Skeletal muscle satellite cell (primary cell): ENCODE results near the gene TNNT1.

Source experiments
- H3K27me3 ChIP-seq: 2 replicates; pipeline ENCODE4 v1.7.0; 2013; ENCODE audit warnings: low read length; ENCODE audit not compliant: control insufficient read depth, insufficient read depth
- H3K36me3 ChIP-seq: 2 replicates; pipeline ENCODE4 v1.7.0; 2013; ENCODE audit warnings: mild to moderate bottlenecking, control low read depth, low read length; ENCODE audit not compliant: insufficient read depth
- H3K4me1 ChIP-seq: 2 replicates; pipeline ENCODE4 v1.7.0; 2013; ENCODE audit warnings: low read length; ENCODE audit not compliant: control insufficient read depth, insufficient read depth
- H3K4me2 ChIP-seq: 2 replicates; pipeline ENCODE4 v1.7.0; 2013; ENCODE audit warnings: mild to moderate bottlenecking, low read length
- H3K4me3 ChIP-seq: 2 replicates; pipeline ENCODE4 v1.7.0; 2013; ENCODE audit warnings: low read length
- H3K9ac ChIP-seq: 2 replicates; pipeline ENCODE4 v1.7.0; 2013; ENCODE audit warnings: mild to moderate bottlenecking, low read depth, low read length, moderate library complexity
- H3K9me3 ChIP-seq: replicated peaks from 2 replicates; pipeline ENCODE4 v1.7.0; 2013; ENCODE audit warnings: mild to moderate bottlenecking, control low read depth, low read length

The TNNT1 gene

DNA sequence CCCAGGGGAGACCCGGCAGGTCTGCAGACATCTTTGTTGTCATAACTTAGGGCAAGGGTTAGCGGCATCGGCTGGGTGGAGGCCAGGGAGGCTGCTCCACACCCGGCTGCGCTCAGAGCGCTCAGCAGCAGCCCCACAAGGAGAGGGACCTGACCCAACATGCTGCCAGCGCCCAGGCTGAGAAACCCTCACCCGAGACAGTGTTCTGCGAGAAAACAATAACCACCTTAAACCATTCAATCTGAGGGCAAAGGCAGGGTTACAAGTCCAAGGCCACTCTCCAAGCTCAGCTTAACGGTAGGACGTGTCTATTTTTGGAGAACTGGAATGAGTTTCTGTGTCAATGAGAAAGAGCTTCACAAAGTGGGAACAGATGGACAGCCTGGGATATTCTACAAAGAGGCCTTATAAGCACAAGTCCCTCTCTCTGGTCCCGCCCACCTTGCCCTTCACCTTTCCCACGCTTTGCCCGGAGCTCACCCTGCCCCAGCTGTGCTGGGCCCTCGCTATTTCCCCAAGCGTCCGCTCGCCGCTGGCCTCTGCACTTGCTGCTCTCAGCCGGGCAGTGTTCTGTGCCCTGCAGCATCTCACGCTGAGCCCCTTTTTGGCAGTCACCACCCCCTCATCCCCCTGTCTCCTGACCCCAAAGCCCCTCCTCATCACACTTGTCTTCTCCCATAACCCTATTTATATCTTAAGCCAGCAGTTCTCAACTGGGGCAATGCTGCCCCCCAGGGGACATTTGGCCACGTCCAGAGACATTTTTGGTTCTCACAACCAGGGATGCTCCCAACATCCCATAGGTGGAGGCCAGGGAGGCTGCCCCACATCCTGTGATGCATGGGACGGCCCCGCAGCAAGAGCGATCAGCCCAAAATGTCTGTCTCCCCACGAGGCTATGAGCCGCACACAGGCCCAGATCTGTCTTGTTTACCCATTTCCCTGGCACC, 49.2 kb downstream of the TNNT1 start:
- no peaks in the 10 kb centered on the region for H3K27me3 ChIP-seq
- H3K4me3 ChIP-seq: no peak overlapping the region
- H3K9me3 ChIP-seq: peaks cover 5% of the 10 kb centered on the region
- H3K9ac ChIP-seq: no peak overlapping the region
- H3K4me2 ChIP-seq: no peak overlapping the region
- no peaks in the 10 kb centered on the region for H3K4me1 ChIP-seq
- H3K36me3 ChIP-seq: peaks cover 50% of the 10 kb centered on the region

DNA sequence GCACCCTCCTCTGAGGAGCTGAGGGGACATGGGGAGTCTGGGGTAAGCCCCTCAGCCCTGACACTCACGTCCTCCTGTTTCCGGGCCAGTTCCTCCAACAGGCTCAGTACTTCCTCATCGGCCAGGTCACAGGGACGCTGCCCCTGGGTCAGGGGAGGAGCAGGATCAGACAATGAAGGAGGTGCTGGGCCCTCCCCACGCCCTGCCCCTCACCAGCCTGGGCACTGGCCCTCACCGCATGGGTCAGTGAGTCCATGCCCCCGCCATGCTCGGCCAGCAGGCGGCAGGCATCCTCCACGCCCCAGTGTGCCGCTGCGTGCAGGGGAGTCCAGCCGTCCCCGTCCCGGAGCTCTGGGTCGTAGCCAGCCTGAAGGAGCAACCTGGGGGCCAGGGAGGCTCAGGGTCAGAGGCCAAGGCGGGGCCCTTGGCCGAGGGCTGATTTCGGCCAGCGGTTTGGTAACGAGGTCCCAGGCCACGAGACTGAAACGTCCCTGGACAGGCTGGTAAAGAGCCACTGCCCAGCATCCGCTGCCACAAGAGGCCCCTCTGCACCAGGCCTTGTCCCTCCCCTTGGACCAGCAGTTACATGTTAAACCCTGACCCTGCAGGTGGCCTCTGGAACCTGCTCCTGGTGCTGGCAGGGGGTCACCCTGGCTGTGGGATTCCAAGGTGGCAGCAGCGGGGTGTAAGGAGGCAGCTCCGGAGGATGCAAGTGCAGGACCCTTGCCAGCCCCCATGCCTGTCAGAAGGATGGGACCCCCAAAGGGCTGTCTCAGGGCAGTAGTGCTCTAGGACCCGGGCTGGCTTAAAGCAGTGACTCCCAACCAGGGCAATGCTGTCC, 50.1 kb downstream of the TNNT1 start:
- peaks cover 56% of the 10 kb centered on the region for H3K36me3 ChIP-seq
- no peak overlapping the region for H3K4me2 ChIP-seq

DNA sequence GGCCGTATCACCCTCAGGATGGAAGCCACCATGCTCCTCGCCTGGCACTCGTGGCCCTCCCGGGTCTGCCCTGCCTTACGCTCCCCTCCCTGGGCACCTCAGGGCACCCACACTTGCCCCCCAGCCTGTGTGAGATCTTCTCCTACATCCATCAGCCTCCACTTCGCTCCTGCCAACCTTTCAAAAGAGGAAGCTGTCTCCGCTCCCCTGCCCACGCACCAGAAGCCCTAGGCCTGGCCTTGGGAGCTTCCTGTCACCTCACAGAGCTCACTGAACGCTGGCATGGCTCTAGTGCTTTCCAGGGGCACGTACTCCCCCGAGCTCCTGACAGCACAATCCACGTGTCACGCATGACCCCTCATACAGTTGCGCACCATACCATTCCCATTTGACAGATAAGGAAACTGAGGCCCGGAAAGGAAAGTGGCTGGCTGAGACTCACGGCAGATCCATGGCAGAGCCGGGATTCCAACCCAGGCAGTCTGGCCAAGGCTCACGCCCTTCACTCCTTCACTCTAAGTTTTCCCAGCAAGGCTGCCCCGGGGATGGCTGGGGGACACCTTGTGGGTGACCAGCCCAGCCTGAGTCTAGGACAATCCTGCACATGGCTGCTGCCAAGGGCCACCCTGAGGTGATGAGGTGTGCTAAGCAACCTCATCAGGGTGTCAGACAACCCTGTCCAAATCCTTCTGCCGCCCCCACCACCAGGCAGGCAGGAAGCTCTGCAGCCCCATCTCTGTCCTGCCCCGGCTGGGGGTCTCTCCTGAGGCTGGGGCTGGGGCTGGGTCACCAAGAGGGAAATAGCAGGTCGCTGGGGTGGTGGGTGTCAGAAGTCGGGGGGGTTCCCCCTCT, 50.9 kb downstream of the TNNT1 start:
- Histone ChIP-seq H3K4me2 (no peak overlapping the region), H3K27me3 (no peaks in the 10 kb centered on the region), H3K9ac (no peak overlapping the region), H3K4me1 (no peaks in the 10 kb centered on the region), H3K36me3 (peaks cover 50% of the 10 kb centered on the region), H3K9me3 (no peaks in the 10 kb centered on the region), H3K4me3 (no peak overlapping the region)

More for the DNA sequence above, 50.1 kb downstream of the TNNT1 start:
- peaks cover 5% of the 10 kb centered on the region for H3K9me3 ChIP-seq
- H3K4me1 ChIP-seq: no peaks in the 10 kb centered on the region
- H3K27me3 ChIP-seq: no peaks in the 10 kb centered on the region
- no peak overlapping the region for H3K4me3 ChIP-seq
- H3K9ac ChIP-seq: no peak overlapping the region

DNA sequence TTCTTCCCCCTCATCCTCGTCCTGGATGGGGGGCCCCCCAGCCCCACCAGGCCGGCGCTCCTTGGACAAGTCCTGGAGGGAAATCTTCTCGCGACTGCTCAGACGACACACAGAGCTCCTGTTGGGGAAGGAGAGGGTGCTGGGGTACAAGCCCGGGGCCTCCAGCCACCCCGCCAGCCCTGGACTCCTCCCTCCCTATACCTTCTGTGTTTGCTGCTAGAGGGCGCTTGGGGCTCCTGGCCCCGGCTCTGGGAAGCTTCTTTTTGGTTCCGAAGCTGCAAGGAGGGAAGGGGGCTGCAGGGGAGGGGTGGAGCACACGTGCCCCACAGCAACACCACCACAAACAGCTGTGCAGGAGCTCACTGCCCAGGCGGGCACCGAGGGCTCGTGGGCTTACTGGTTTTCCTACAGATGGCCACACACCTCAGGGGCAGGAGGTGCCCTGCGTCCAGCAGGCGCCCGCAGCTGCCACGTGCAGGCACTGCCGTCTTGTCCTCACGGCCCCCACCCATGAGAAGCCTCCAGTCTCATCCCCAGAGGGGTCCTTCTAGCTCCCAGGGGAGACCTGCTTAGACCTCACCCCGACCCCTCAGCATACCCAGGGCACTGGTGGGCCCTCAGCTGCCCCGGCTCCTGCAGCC, 52.8 kb downstream of the TNNT1 start:
- Histone ChIP-seq H3K27me3 (no peaks in the 10 kb centered on the region), H3K4me3 (no peak overlapping the region), H3K9me3 (no peaks in the 10 kb centered on the region), H3K36me3 (peaks cover 41% of the 10 kb centered on the region), H3K4me2 (no peak overlapping the region), H3K9ac (no peak overlapping the region), H3K4me1 (no peaks in the 10 kb centered on the region)

DNA sequence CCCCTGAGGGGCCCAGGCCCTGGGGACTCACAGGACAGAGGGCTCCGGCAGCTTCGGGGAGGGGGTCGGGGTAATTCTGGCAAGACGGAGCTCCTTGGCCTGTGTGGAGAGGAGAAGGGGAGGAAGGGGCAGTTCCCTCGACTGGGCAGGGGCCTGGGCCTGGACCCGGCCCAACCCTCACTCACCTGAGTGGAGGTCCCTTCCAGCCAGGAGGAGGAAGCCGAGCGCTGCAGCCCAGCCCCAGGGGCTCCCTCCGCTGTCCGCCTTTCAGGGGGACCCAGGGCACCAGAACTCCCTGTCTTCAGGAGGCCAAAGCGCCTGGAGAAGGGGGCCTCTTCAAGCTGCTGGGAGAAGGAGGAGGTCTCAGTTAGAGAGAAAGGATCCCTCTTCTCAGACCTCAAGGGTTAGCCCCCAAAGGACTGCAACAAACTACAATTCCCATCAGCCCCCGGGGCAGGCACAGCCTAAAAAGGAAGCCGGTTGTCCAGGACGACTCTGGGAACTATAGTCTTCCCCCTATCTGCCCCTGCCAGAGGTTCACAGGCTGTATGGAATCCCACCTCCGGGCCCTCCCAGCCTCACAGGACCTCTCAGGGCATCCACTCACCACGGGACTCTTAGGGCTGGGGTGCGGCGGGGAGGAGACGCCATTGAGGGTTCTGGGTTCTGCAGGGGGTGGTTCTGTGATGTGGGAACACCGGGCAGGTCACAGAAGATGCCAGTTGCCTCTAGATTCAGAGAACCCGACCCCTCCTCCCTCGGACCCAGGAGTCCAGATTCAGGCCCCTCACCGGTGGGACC, 53.5 kb downstream of the TNNT1 start:
- Histone ChIP-seq H3K27me3 (no peaks in the 10 kb centered on the region), H3K36me3 (peaks cover 44% of the 10 kb centered on the region), H3K4me3 (no peak overlapping the region), H3K9ac (no peak overlapping the region), H3K9me3 (no peaks in the 10 kb centered on the region), H3K4me2 (no peak overlapping the region), H3K4me1 (no peaks in the 10 kb centered on the region)

DNA sequence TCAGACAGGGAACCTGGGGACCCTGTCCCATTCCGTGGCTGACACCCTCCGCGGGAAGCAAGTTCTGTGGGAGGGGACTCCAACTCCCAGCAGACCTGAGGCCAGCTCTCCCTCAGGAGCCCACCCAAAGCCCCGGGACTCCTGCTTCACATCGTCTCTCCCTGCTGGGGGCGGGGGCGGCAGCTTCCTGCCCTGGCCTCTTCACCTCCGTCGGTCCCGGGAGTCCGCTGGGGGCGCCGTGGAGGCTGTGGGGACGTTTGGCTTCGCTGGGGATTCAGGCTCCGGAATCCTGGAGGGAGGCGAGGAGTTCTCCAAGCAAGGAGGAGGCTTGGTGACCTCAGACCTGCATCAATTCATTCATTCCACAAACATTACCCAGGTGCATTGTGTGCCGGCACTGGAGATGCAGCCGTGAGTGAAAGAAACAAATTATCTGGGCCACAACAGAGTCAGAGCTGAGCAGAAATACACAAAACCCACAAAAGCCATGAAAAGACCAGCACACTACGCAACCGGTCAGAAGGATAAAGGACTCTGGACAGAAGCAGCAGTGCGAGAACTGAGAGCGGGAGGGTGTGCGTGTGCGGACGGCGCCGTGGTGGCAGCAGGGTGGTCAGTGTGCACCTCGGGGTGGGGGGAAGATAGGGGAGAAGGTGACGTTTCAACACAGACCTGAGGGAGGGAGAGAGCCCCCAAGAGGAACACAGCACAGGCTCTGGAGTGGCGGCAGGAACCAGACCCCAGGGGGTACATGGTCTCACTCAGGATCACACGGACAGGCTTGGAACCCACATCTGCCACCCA, 54.3 kb downstream of the TNNT1 start:
- H3K27me3 ChIP-seq: no peaks in the 10 kb centered on the region
- no peaks in the 10 kb centered on the region for H3K9me3 ChIP-seq
- H3K36me3 ChIP-seq: peaks cover 42% of the 10 kb centered on the region
- H3K4me3 ChIP-seq: no peak overlapping the region
- no peak overlapping the region for H3K9ac ChIP-seq
- no peak overlapping the region for H3K4me2 ChIP-seq
- no peaks in the 10 kb centered on the region for H3K4me1 ChIP-seq

DNA sequence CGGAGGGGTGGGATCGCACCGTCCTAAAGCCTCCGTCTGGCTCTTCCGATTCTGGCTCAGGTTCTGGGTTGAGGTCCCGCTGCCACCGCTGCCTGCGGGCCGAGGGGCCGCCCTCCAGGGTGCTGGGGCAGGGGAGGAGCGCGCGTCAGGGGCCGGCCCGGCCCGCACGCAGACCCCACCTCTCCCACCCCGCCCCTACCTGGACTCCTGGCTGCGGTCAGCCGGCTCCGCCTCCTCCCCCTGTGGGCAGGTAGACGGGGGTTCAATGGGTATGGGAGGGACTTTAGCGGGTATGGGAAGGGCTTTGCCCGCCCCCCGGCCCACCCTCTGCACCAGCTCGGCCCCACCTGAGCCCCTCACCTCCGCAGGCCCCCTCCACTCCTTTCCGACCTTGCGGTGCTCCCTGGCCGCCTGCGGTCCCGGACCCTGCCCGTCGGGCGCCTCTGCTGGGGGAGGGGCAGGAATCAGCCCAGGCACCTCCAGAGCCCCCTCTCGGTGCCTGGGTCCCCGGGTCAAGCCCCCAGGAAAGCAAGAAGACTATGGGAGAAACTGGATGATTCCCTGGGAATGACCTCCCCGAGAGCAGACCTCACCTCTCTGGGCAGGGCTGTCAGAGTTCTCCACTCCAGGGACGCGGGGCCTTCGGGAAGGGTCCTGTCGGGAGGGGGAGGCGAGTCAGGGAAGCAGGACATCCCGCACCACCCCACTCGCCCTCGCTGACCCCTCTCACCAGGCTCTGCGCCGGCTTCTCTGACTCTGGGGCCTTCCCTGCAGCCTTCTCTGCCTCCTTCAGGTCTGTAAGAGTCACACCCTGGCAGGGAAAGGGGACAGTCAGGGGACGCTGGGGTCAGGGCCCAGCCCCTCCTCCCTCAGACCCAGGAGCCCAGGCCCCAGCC, 56.3 kb downstream of the TNNT1 start:
- no peak overlapping the region for H3K4me2 ChIP-seq
- H3K36me3 ChIP-seq: peaks cover 24% of the 10 kb centered on the region
- no peak overlapping the region for H3K4me3 ChIP-seq
- no peaks in the 10 kb centered on the region for H3K9me3 ChIP-seq
- peaks cover 8% of the 10 kb centered on the region for H3K4me1 ChIP-seq
- no peak overlapping the region for H3K9ac ChIP-seq
- H3K27me3 ChIP-seq: no peaks in the 10 kb centered on the region

DNA sequence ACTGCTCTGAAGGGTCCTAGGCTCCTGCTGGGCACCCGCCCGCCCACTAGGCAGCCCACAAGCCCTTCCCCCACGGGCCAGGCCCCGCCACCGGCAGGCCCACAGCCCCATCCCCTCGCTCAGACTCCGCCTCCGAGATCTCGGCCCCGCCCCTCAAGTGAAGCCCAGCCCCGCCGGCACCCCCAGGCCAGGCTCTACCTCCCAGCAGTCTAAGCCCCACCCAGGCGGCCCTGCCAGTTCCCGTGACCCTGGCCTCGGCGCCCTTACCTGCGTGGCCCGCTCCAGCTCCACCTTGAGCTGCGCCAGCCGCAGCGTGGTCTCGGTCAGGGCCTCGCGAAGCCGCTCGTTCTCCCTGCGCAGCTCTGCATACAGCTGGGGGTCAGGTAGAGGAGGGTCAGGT, 57.1 kb downstream of the TNNT1 start:
- Histone ChIP-seq H3K4me3 (no peak overlapping the region), H3K9ac (no peak overlapping the region), H3K9me3 (no peaks in the 10 kb centered on the region), H3K27me3 (no peaks in the 10 kb centered on the region), H3K4me2 (no peak overlapping the region), H3K36me3 (peaks cover 24% of the 10 kb centered on the region), H3K4me1 (peaks cover 14% of the 10 kb centered on the region)
